A673 (cell line): ENCODE data around the gene CTIF.

Source experiments
- CTCF ChIP-seq: fragments of 300-800, 200-600 bp; sonication (generic); conservative IDR thresholded peaks from 2 replicates; pipeline ENCODE4 v1.5.1; 2017; ENCODE audit warnings: low read depth, mild to moderate bottlenecking, antibody characterized with exemption, low read length, moderate library complexity, mixed read lengths
- EZH2 ChIP-seq: fragments of 200-600 bp; sonication (generic); IDR thresholded peaks from 2 replicates; pipeline ENCODE4 v1.6.1; 2017; ENCODE audit warnings: borderline replicate concordance, low read depth, mild to moderate bottlenecking, mixed read lengths, antibody characterized with exemption, low read length; ENCODE audit not compliant: poor library complexity, severe bottlenecking

- TF ChIP-seq CTCF (no peak), EZH2 (no peak)
Measured at GRCh38 chr18:48569915-48570264, 31.1 kb downstream of the CTIF start.
